Activated CD4-positive, alpha-beta T cell treated with anti-CD3 and anti-CD28 coated beads, Interleukin-2, amount 10 ng/mL, durations not matched to agents 24 days and 14 days (primary cell): ENCODE measurements around the gene OLFML3. TPM values are rescaled to one million over a fixed set of nuclear protein-coding genes. Genes with fewer than 3 reads are reported as not detected.
A peak's percentile ranks its signal among the peaks of the same experiment; 100 is the strongest.
"Not testable (repeated sequence)": the region's sequence is repeated elsewhere in the genome, so short reads cannot be mapped to it uniquely, and the experiment has no call there.

Experiments used
- DNase-seq: peaks from one replicate; pipeline ENCODE4 v3.0.0; 2022
- H3K27ac Mint-ChIP-seq: one replicate; pipeline ENCODE4 v1.8.0; 2022; ENCODE audit warnings: mild to moderate bottlenecking, mixed read lengths
- H3K27me3 Mint-ChIP-seq: one replicate; pipeline ENCODE4 v1.8.0; 2022; ENCODE audit warnings: mixed read lengths
- H3K36me3 Mint-ChIP-seq: one replicate; pipeline ENCODE4 v1.8.0; 2022; ENCODE audit warnings: low read depth, mild to moderate bottlenecking, mixed read lengths
- H3K4me1 Mint-ChIP-seq: one replicate; pipeline ENCODE4 v1.8.0; 2021; ENCODE audit warnings: mixed read lengths
- H3K4me3 Mint-ChIP-seq: one replicate; pipeline ENCODE4 v1.8.0; 2022; ENCODE audit warnings: mild to moderate bottlenecking, moderate library complexity, mixed read lengths
- H3K9me3 Mint-ChIP-seq: one replicate; pipeline ENCODE4 v1.8.0; 2021; ENCODE audit warnings: mixed read lengths
- intact Hi-C: fragments of 100-400 bp; cut with micrococcal nuclease; formaldehyde crosslinking; loops from one replicate; pipeline ENCODE4 v1.15.1; 2023
- total RNA-seq: library from RNA; stranded (reverse); gene quantifications from 2 replicates; pipeline ENCODE4 v1.2.3, GENCODE V29; 2022

The OLFML3 gene
- total RNA-seq, 1 donor from 2014 or later, result 0.09 TPM

- Mint-ChIP-seq H3K4me1 (peaks cover 58% of the 10 kb centered on the region), H3K4me3 (no peak overlapping the region), H3K36me3 (peaks cover 52% of the 10 kb centered on the region), H3K9me3 (peaks cover 8% of the 10 kb centered on the region), H3K27ac (no peak overlapping the region), H3K27me3 (no peaks in the 10 kb centered on the region)
- no peak for DNase-seq
- intact Hi-C loops, result no loop called here
These were observed 36.7 kb upstream of the OLFML3 start for GRCh38 chr1:113942527-113942926.

DNA sequence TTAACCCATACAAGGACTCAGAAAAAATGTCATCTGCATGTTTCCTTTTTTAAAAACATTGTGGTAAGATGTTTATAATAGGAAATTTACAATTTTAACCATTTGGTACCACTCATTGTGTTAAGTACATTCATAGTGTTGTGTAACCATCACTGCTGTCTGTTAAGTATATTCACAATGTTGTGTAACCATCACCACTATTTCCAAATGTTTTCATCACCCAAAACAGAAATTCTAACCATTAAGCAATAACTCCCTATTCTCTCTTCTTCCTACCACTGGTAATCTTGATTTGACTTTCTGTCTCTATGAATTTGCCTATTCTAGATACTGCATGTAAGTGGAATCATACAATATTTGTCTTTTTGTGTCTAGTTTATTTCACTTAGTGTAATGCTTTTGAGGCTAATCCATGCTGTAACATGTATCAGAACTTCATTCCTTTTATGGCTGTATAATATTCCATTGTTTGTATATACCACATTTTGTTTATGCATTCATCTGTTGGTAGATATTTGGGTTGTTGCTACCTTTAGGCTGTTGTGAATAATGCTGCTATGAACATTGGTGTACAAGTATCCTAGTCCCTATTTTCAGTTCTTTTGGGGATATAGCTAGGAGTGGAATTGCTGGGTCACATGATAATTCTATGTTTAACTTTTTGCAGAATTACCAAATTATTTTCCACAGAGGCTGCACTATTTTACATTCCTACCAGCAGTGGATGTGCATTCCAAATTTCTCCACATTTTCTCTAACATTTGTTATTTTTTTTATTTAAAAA lies 36.1 kb upstream of the OLFML3 start:
- Mint-ChIP-seq H3K4me3 (no peak overlapping the region), H3K27me3 (no peaks in the 10 kb centered on the region), H3K36me3 (peaks cover 49% of the 10 kb centered on the region), H3K27ac (peak overlapping the region; percentile 26), H3K4me1 (peaks cover 57% of the 10 kb centered on the region), H3K9me3 (peaks cover 8% of the 10 kb centered on the region)
- intact Hi-C loops, result no loop called here
- no peak for DNase-seq

GRCh38 chr1:113945329-113945728 lies 33.9 kb upstream of the OLFML3 start:
- H3K4me1 Mint-ChIP-seq, result peaks cover 48% of the 10 kb centered on the region

DNA sequence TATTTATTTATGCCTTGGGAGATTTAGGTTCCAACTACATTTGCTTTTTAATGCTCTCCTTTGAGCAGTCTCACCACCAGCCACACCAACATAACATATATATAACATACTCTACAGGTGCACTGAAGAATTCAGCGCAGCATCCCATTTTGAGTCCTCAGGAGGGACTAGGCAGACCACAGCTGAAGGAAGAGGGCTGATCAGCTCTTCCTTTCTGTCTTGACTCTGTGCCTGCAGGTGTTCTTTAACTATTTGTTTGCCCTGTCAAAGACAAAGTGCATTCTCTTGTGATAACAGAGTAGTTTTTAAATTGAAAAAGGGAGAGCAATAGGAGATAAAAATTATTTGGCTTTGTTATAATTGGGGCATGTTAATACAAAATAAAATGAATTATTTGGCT lies 33.2 kb upstream of the OLFML3 start:
- H3K27ac Mint-ChIP-seq, result peak overlapping the region; percentile 55
- H3K27me3 Mint-ChIP-seq, result no peaks in the 10 kb centered on the region
- H3K36me3 Mint-ChIP-seq, result peaks cover 34% of the 10 kb centered on the region
- H3K4me1 Mint-ChIP-seq, result peaks cover 40% of the 10 kb centered on the region
- intact Hi-C loops, result no loop called here
- no peak for DNase-seq
- H3K9me3 Mint-ChIP-seq, result peaks cover 8% of the 10 kb centered on the region
- H3K4me3 Mint-ChIP-seq, result peak overlapping the region; percentile 45

More at GRCh38 chr1:113945329-113945728, 33.9 kb upstream of the OLFML3 start:
- H3K36me3 Mint-ChIP-seq, result peaks cover 42% of the 10 kb centered on the region
- no peaks in the 10 kb centered on the region for H3K27me3 Mint-ChIP-seq
- intact Hi-C loops, result no loop called here
- DNase-seq, result no peak
- no peak overlapping the region for H3K27ac Mint-ChIP-seq
- no peak overlapping the region for H3K4me3 Mint-ChIP-seq
- peaks cover 8% of the 10 kb centered on the region for H3K9me3 Mint-ChIP-seq

GRCh38 chr1:113946678-113947387 lies 32.4 kb upstream of the OLFML3 start:
- intact Hi-C loops, result no loop called here
- DNase-seq, result no peak
- no peaks in the 10 kb centered on the region for H3K27me3 Mint-ChIP-seq
- peak overlapping the region; percentile 64 for H3K4me3 Mint-ChIP-seq
- H3K27ac Mint-ChIP-seq, result peak overlapping the region; percentile 54
- H3K9me3 Mint-ChIP-seq, result peaks cover 8% of the 10 kb centered on the region
- H3K4me1 Mint-ChIP-seq, result peaks cover 40% of the 10 kb centered on the region
- H3K36me3 Mint-ChIP-seq, result peaks cover 35% of the 10 kb centered on the region

- DNase-seq, result no peak
- H3K4me1 Mint-ChIP-seq, result peaks cover 40% of the 10 kb centered on the region
- peaks cover 8% of the 10 kb centered on the region for H3K9me3 Mint-ChIP-seq
- H3K27me3 Mint-ChIP-seq, result no peaks in the 10 kb centered on the region
- H3K27ac Mint-ChIP-seq, result peak overlapping the region; percentile 54
- intact Hi-C loops, result loop anchor here (2.0 kb wide), 1 partner anchor 17 kb away; no protein-coding TSS in a partner anchor
- H3K36me3 Mint-ChIP-seq, result peaks cover 32% of the 10 kb centered on the region
- H3K4me3 Mint-ChIP-seq, result peak overlapping the region; percentile 64
These were observed 31.7 kb upstream of the OLFML3 start for GRCh38 chr1:113947388-113948107.

GRCh38 chr1:113948151-113948550 lies 31.1 kb upstream of the OLFML3 start:
- H3K9me3 Mint-ChIP-seq, H3K4me3 Mint-ChIP-seq, DNase-seq, H3K27me3 Mint-ChIP-seq: not testable (repeated sequence)
- peak overlapping the region; percentile 38 for H3K27ac Mint-ChIP-seq
- intact Hi-C loops, result loop anchor here (2.0 kb wide), 1 partner anchor 17 kb away; no protein-coding TSS in a partner anchor
- peaks cover 39% of the 10 kb centered on the region for H3K4me1 Mint-ChIP-seq
- peaks cover 30% of the 10 kb centered on the region for H3K36me3 Mint-ChIP-seq

GRCh38 chr1:113949007-113949406 lies 30.3 kb upstream of the OLFML3 start:
- Mint-ChIP-seq H3K4me1 (peaks cover 37% of the 10 kb centered on the region), H3K36me3 (peaks cover 31% of the 10 kb centered on the region), H3K27me3 (no peaks in the 10 kb centered on the region), H3K27ac (no peak overlapping the region), H3K9me3 (peaks cover 5% of the 10 kb centered on the region), H3K4me3 (no peak overlapping the region)
- intact Hi-C loops, result loop anchor here (2.0 kb wide), 1 partner anchor 18 kb away; no protein-coding TSS in a partner anchor
- no peak for DNase-seq

GRCh38 chr1:113950908-113951307 lies 28.4 kb upstream of the OLFML3 start:
- peaks cover 31% of the 10 kb centered on the region for H3K36me3 Mint-ChIP-seq
- no peak overlapping the region for H3K27ac Mint-ChIP-seq
- H3K4me1 Mint-ChIP-seq, result peaks cover 33% of the 10 kb centered on the region
- H3K4me3 Mint-ChIP-seq, result no peak overlapping the region
- no peaks in the 10 kb centered on the region for H3K27me3 Mint-ChIP-seq
- DNase-seq, result no peak
- no peaks in the 10 kb centered on the region for H3K9me3 Mint-ChIP-seq
- intact Hi-C loops, result no loop called here

GRCh38 chr1:113951719-113952118 lies 27.6 kb upstream of the OLFML3 start:
- peaks cover 35% of the 10 kb centered on the region for H3K36me3 Mint-ChIP-seq
- no peaks in the 10 kb centered on the region for H3K9me3 Mint-ChIP-seq
- H3K27me3 Mint-ChIP-seq, result no peaks in the 10 kb centered on the region
- DNase-seq, result no peak
- intact Hi-C loops, result no loop called here
- H3K4me3 Mint-ChIP-seq, result no peak overlapping the region
- H3K27ac Mint-ChIP-seq, result no peak overlapping the region
- H3K4me1 Mint-ChIP-seq, result peaks cover 26% of the 10 kb centered on the region

DNA sequence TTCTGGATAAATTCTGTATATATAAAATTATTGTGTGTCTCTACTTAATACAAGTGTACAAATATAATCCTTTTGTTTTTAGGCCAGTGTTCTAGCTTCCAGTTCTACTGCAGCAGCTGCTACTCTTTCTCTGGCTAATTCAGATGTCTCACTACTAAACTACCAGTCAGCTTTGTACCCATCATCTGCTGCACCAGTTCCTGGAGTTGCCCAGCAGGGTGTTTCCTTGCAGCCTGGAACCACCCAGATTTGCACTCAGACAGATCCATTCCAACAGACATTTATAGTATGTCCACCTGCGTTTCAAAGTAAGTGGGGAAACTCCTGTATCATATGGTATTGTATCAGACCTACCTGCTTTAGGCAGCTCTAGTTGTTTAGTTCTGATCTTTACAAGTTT lies 21.3 kb upstream of the OLFML3 start:
- intact Hi-C loops, result no loop called here
- no peak overlapping the region for H3K27ac Mint-ChIP-seq
- H3K4me1 Mint-ChIP-seq, result peaks cover 13% of the 10 kb centered on the region
- no peak overlapping the region for H3K4me3 Mint-ChIP-seq
- H3K36me3 Mint-ChIP-seq, result peaks cover 64% of the 10 kb centered on the region
- no peaks in the 10 kb centered on the region for H3K9me3 Mint-ChIP-seq
- H3K27me3 Mint-ChIP-seq, result no peaks in the 10 kb centered on the region
- no peak for DNase-seq

DNA sequence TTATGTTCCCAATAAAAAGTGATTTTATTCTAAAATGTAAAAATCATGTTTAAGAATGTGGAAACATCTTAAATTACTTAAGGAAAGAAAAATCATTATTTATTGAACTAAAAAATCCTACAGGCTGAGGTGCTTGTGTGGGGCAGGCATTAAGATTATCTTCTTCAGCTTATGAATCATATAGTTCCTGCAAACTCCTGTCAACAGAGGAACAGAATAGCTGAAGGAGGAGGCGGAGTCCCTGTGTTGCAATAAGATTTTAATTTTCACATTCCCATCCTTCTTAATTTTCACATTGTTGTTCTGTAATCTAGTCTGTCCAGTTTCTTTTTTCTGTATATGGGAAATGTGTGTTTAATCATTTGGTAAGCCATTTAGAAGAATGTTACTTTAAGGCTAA lies 20.6 kb upstream of the OLFML3 start:
- no peaks in the 10 kb centered on the region for H3K9me3 Mint-ChIP-seq
- intact Hi-C loops, result no loop called here
- no peak for DNase-seq
- H3K36me3 Mint-ChIP-seq, result peaks cover 65% of the 10 kb centered on the region
- H3K4me1 Mint-ChIP-seq, result peaks cover 13% of the 10 kb centered on the region
- no peaks in the 10 kb centered on the region for H3K27me3 Mint-ChIP-seq
- no peak overlapping the region for H3K27ac Mint-ChIP-seq
- no peak overlapping the region for H3K4me3 Mint-ChIP-seq

GRCh38 chr1:113963281-113963906 lies 15.9 kb upstream of the OLFML3 start:
- no peaks in the 10 kb centered on the region for H3K9me3 Mint-ChIP-seq
- H3K27ac Mint-ChIP-seq, result peak overlapping the region; percentile 14
- H3K4me3 Mint-ChIP-seq, result no peak overlapping the region
- H3K36me3 Mint-ChIP-seq, result peaks cover 64% of the 10 kb centered on the region
- no peak for DNase-seq
- H3K4me1 Mint-ChIP-seq, result peaks cover 5% of the 10 kb centered on the region
- no peaks in the 10 kb centered on the region for H3K27me3 Mint-ChIP-seq
- intact Hi-C loops, result no loop called here
